Measurements from ENCODE around the gene TACC2.

DNA sequence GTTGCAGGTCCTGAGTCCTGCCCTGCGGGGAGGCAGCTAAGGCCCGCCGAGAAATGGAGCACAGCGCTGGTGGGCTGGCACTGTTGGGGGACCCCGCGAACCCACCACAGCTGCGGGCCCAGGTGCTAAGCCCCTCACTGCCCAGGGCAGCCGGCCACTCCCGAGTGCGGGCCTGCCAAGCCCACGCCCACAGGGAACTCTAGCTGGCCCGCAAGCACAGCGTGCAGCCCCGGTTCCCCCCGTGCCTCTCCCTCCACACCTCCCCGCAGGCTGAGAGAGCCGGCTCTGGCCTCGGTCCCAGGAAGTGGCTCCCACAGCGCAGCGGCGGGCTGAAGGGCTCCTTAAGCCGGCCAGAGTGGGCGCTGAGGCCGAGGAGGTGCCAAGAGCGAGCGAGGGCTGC, 10.5 kb upstream of the TACC2 start:
- TF ChIP-seq, protein P1, sequence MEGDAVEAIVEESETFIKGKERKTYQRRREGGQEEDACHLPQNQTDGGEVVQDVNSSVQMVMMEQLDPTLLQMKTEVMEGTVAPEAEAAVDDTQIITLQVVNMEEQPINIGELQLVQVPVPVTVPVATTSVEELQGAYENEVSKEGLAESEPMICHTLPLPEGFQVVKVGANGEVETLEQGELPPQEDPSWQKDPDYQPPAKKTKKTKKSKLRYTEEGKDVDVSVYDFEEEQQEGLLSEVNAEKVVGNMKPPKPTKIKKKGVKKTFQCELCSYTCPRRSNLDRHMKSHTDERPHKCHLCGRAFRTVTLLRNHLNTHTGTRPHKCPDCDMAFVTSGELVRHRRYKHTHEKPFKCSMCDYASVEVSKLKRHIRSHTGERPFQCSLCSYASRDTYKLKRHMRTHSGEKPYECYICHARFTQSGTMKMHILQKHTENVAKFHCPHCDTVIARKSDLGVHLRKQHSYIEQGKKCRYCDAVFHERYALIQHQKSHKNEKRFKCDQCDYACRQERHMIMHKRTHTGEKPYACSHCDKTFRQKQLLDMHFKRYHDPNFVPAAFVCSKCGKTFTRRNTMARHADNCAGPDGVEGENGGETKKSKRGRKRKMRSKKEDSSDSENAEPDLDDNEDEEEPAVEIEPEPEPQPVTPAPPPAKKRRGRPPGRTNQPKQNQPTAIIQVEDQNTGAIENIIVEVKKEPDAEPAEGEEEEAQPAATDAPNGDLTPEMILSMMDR (IDR thresholded peaks at IDR 0.05): no peak
- no peak for TF ChIP-seq POLR2A (IDR thresholded peaks at IDR 0.05)
